Neural crest cell (in vitro differentiated cells): ENCODE results near the gene CDKAL1. TPM values are rescaled to one million over a fixed set of nuclear protein-coding genes. Genes with fewer than 3 reads are reported as not detected.

Experiments
- DNase-seq: peaks from one replicate; pipeline ENCODE4 v3.0.0; 2021; ENCODE audit warnings: low read depth, mixed read lengths, low spot score
- H3K27ac Mint-ChIP-seq: one replicate; pipeline ENCODE4 v1.8.0; 2021; ENCODE audit warnings: mild to moderate bottlenecking, mixed read lengths; ENCODE audit not compliant: unreplicated experiment
- H3K27me3 Mint-ChIP-seq: 2 replicates; pipeline ENCODE4 v1.8.0; 2021; ENCODE audit warnings: low read depth, mild to moderate bottlenecking, mixed read lengths
- H3K36me3 Mint-ChIP-seq: 2 replicates; pipeline ENCODE4 v1.8.0; 2021; ENCODE audit warnings: low read depth, mild to moderate bottlenecking, mixed read lengths
- H3K4me1 Mint-ChIP-seq: 2 replicates; pipeline ENCODE4 v1.8.0; 2021; ENCODE audit warnings: mixed read lengths
- H3K4me3 Mint-ChIP-seq: one replicate; pipeline ENCODE4 v1.8.0; 2021; ENCODE audit warnings: mild to moderate bottlenecking, mixed read lengths
- H3K9me3 Mint-ChIP-seq: 2 replicates; pipeline ENCODE4 v1.8.0; 2021; ENCODE audit warnings: mixed read lengths
- CTCF ChIP-seq: fragments of 200-600 bp; sonication (generic); conservative IDR thresholded peaks from 2 replicates; pipeline ENCODE4 v1.5.0; 2021; ENCODE audit warnings: antibody characterized with exemption, mild to moderate bottlenecking
- total RNA-seq: library from RNA; stranded (reverse); gene quantifications from 2 replicates; pipeline ENCODE4 v1.2.1, GENCODE V29; 2021

Gene CDKAL1
- total RNA-seq, 1 donor from 2014 or later, result 25.4 TPM

DNA sequence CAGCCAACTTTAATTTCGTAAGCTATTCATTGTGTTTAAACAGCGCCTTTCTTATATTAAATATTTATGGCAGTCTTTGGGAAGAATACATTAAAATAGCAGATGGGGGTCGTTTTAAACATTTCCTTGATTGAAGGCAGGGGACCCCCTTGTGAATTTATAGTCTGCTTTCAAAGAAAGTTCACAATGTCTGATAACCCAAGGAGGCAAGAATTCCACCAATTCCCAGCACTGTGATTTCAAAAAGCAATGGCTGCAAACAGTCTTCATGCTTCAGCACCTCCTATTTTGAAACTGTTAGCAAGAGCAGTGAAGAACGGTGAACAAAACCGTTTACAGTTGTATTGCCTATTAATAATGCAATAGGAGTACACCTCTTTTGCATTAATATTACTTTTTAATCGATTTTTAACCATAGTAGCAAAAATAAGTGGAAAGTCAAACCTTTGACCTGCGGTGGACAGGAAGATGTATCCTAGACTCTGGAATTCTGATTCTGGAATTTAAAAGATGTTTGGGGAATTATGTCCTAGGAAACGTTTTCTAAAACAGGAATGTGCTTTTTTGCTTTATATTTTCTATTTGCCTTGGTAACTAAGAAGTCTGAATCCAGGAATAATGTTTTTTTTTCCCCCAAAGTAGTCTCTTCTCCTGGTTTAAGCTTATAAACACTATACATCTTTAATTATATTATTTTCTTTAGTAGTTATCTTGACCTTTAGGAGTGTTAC, 393.0 kb downstream of the CDKAL1 start:
- no peak for TF ChIP-seq CTCF
- Mint-ChIP-seq H3K27ac (no peak overlapping the region), H3K4me1 (peaks cover 24% of the 10 kb centered on the region), H3K9me3 (no peaks in the 10 kb centered on the region), H3K4me3 (no peak overlapping the region), H3K36me3 (peaks cover 7% of the 10 kb centered on the region), H3K27me3 (no peaks in the 10 kb centered on the region)
- DNase-seq, result no peak

- H3K9me3 Mint-ChIP-seq, result no peaks in the 10 kb centered on the region
Measured at GRCh38 chr6:20929283-20929682, 395.0 kb downstream of the CDKAL1 start.

DNA sequence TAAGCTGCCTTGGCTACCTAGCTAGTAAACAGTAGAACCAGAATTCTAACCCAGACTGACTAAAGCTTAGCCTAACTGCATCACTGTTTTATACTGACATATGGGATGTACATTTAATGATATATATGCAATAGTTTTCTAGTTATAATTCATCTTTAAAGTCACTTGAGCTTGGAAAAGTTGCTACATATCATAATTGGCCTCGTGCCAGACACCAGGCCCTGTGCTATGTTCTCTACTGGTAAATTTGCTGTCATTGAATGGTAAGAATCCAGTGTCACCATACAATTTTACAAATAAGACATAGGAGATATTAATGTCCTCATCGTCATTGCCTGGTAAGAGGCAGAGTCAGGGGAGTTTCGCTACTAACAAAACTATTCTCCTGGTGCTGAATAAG, 396.8 kb downstream of the CDKAL1 start:
- H3K27ac Mint-ChIP-seq, result no peak overlapping the region
- no peak for DNase-seq
- H3K9me3 Mint-ChIP-seq, result peaks cover 2% of the 10 kb centered on the region
- no peaks in the 10 kb centered on the region for H3K36me3 Mint-ChIP-seq
- no peaks in the 10 kb centered on the region for H3K27me3 Mint-ChIP-seq
- peaks cover 10% of the 10 kb centered on the region for H3K4me1 Mint-ChIP-seq
- H3K4me3 Mint-ChIP-seq, result no peak overlapping the region
- no peak for TF ChIP-seq CTCF

More at GRCh38 chr6:20929283-20929682, 395.0 kb downstream of the CDKAL1 start:
- H3K36me3 Mint-ChIP-seq, result no peaks in the 10 kb centered on the region
- H3K4me1 Mint-ChIP-seq, result peaks cover 16% of the 10 kb centered on the region
- no peak for DNase-seq
- no peak for TF ChIP-seq CTCF
- no peaks in the 10 kb centered on the region for H3K27me3 Mint-ChIP-seq
- no peak overlapping the region for H3K4me3 Mint-ChIP-seq
- H3K27ac Mint-ChIP-seq, result no peak overlapping the region

- no peak overlapping the region for H3K4me3 Mint-ChIP-seq
- no peak for TF ChIP-seq CTCF
- peaks cover 7% of the 10 kb centered on the region for H3K4me1 Mint-ChIP-seq
- no peak for DNase-seq
- H3K36me3 Mint-ChIP-seq, result no peaks in the 10 kb centered on the region
- H3K27me3 Mint-ChIP-seq, result no peaks in the 10 kb centered on the region
- no peak overlapping the region for H3K27ac Mint-ChIP-seq
- peaks cover 2% of the 10 kb centered on the region for H3K9me3 Mint-ChIP-seq
Measured at GRCh38 chr6:20931772-20932171, 397.5 kb downstream of the CDKAL1 start.

DNA sequence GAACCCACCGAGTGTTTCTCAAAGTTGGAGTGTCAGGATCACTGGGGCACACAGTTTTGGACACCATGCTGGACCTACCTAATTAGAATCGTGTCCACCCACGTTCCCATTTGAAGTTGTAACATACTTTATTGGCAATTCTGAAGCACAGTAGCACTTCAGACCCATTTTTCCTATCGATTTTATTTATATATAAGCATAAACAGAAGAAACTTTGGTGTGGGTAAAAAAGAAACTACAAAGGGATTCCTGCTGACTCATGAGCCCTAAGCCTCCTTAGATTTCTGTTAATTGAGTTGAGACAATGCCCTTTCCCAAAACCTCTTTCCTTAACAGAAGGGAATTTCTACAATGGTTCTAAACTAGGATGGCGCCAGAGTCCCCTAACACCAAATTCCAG, 398.0 kb downstream of the CDKAL1 start:
- Mint-ChIP-seq H3K27ac (no peak overlapping the region), H3K36me3 (no peaks in the 10 kb centered on the region), H3K4me3 (no peak overlapping the region), H3K9me3 (peaks cover 2% of the 10 kb centered on the region), H3K27me3 (no peaks in the 10 kb centered on the region), H3K4me1 (peaks cover 2% of the 10 kb centered on the region)
- TF ChIP-seq CTCF, result no peak
- DNase-seq, result no peak
